ENCODE results near the gene SLC4A7.
"Not testable (repeated sequence)": the region's sequence is repeated elsewhere in the genome, so short reads cannot be mapped to it uniquely, and the experiment has no call there.

Gene SLC4A7

DNA sequence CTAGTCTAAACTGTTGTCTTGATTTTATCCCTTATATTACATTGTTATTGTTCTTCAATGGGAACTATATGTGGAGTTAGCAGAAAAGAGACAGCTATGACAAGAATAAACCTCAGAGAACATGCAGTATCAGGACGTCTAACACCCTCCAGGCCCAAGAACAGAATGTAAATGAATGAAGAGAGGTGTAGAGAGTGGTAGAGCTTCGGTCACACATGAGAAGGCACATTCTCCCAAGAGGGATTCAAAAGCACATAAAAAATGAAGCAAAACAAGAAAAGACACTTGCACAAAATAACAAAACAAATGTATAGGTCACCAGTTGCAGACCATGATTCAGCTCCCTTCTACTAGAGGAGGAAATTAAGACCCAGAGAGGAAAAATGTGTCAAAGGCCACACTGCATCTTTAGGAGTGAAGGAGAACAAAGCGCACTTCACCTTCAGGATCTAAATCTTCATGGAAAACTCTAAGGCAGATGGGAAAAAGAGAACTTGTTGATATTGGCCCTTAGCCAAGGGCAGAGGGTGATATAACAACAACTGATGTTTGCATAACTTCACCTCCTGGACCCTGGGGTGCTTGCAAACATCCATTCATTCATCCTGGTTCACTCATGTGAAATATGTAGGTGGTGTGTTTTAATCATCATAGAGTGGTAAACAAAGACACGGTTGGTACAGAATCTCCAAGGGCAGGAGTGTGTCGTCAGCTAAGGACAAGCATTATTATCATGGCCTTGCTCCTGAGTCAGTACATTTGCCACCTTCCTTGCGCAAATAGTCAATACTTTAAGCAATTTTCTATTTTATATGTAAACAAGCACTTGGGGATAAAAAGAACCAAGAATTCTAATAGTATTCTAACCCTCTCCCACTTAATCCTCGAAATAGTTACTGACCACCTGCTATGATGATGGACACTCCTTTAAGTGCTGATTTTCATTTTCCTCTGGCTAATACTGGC, 123.8 kb downstream of the SLC4A7 start:
- DNase-seq (ENCODE audit: low read depth), result no peak

DNA sequence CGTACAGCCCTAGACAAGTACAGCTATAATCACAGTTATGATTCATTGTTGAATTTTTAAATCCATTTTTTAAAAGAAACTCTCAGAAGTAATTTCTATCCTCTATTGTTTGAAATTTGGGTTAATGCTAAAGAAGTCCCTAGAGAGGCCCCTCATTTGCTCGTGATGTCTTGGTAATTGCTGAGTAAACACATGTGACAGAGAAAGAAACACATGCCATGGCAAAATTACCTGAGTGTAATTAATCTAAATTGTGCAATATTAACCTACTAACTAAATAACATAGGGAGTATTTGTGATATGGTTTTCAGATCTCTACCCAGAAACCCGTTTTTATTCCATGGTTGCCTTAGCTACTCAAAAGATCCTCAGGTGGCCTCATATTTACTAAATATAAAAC, 125.8 kb downstream of the SLC4A7 start:
- DNase-seq (ENCODE audit: low read depth), result no peak

GRCh38 chr3:27357665-27358258, 126.4 kb downstream of the SLC4A7 start:
- DNase-seq (ENCODE audit: low read depth), result peak; percentile 26

DNA sequence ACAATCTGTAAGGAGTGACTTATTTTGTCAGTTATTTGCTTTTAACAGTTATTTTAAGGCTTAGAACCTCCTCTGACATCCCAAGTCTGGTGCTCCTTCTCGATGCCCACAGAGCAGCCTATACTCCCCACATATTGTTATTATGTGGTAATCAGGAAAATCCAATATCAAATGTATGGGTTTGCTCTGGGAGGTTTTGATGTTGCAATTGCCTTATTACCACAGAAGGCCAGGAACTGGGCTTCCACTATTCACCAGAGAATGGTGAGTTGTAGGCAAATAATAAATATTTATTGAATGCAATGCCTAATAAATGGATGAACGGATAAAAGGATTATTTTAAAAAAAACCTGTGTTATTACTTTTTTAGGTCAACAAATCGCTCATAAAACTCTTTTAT, 127.2 kb downstream of the SLC4A7 start:
- no peak for DNase-seq (ENCODE audit: low read depth)

DNA sequence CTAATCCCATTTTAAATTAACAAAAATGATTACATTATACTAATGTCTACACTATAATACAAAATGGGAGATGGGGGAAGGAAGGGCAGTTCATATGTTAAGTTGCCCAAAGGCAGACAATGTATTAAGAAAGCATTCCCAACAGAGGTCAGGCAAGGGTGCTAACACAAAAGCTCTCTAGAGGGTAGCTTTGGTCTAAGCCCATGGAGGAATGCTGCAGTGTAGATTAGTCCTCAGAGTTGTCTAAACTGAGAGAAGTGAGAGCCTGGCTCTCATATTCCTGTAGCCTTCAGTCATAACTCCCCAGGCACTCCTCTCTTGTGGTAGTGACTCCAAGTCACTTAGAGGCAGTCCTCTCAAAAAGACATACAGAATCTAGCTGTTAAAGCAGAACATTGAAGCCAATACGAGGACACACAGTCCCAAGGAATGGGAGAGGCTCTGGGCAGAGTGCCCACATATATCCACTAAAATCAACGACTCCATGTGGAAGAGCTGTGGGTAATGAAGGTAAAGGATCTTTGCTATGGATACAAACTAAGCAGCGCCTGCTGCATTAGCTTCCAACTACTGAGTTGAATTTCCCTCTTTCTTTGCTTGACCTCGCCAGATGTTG, 129.5 kb downstream of the SLC4A7 start:
- no peak for DNase-seq (ENCODE audit: low read depth)

- no peak for DNase-seq (ENCODE audit: low read depth)
Observed at GRCh38 chr3:27354161-27354560, 130.0 kb downstream of the SLC4A7 start.

GRCh38 chr3:27353221-27353620, 131.0 kb downstream of the SLC4A7 start:
- no peak for DNase-seq (ENCODE audit: low read depth)

- no peak for DNase-seq (ENCODE audit: low read depth)
Observed at GRCh38 chr3:27352047-27352446, 132.1 kb downstream of the SLC4A7 start.

DNA sequence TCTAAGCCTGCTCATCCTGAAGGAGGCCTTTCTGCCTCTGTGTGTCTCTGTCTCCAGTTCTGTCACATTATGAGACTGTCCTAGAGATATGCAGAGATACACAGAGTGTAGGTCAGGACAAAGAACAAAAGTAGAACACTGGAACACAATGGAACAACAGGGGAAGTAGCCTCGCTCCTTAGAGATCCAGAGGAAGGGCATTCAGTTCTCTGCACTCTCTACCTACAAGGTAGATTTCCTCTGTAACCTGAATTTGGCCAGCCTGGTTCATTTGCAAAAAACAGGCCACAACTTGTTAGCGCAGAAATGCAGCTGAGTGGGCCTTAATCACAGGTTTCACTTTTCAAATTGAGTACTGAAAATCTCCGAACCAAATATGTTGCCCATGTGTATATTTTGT, 134.4 kb downstream of the SLC4A7 start:
- no peak for DNase-seq (ENCODE audit: low read depth)

DNA sequence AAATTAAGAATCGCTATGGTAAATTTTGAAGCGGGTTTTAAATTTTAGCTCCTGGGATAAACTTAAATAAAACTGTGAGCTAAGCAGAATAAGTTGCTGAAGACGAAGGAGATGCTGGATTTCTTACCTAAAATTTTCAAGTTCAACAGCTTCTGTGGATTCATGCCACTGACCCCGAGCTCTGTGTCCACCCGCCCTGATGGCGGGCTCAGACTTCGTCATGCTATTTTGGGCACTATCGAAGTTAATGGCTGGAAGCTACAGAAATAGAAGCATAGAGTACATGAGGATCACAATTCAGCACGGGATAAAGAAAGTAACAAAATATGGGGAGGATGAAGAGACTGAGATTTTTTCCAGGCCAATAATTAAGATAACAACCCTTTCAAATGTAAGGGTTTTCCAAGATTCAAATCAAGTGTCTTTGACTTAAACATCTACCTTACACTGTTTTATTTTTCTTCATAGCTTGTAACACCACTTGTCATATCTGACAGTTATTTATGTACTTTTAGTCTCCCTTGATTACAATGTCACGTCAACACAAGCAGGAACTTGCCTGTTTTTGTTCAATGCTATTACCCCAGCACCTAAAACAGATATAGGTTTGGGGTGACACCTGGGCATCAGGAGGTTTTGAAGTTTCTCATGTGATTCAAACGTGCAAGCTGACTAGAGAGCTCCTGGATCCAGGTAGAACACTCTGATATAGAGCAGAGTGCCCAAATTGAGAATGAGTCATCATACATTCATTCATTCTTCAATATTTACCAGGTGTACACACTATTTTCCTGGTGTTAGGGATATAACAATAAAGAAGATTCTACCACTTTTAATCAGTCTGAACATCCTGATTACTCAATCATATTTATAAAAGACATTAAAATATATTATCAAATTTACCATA, 138.0 kb downstream of the SLC4A7 start:
- DNase-seq (ENCODE audit: low read depth), result no peak

DNA sequence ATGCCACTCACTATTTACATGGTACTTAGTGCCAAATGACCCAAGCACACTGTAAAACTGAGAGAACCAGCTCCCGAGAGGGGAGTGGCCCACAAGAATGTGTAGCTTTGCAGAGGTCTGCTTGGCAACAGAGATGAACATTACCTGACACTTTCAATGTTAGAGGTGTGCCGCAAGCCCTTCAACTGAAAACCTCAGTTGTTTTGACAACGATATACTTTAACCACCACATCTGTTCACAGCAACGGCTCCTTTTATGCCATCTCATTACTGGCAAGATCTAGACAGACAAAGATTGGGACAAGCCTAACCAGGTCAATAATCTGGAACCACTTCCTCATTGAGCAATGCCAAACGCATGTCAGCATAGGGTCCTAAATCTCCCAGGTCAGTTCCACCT, 138.7 kb downstream of the SLC4A7 start:
- DNase-seq (ENCODE audit: low read depth), result no peak

DNA sequence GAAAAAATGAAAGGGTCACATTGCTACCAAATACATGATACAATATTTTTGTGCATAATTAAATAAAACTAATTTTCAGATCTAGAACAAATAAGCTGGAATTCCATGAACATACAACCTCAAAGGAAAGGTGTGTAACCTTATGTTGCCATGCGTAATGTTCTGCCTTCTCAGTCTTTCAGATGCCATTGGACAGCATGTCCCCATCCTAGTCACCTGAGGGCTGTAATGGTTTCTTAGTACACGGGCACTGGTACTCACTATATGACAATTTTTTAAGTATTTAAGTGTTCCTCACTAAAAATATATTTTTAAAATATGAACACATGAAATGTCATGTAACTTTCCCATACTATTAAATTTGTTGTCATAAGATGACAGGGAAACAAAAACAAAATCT, 139.1 kb downstream of the SLC4A7 start:
- no peak for DNase-seq (ENCODE audit: low read depth)

GRCh38 chr3:27344192-27344591, 140.0 kb downstream of the SLC4A7 start:
- DNase-seq (ENCODE audit: low read depth), result no peak

DNA sequence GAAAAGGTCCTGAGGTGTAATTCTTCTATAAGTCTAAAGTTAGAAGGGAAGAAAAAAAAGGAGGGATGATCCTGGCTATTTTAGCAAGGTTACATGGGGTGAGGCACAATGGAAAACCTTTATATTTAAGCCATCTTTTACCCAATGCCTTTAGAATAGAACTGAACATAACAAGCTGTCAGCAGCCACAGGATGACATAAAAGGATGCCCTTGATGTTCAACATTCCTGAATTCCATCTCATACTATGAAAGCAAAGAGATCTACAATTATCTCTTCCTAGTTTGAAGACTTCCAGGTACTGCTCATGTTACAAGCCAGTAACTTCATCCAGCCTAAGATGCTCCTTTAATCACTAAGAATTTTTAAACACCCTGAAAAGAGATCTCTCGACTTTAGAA, 141.9 kb downstream of the SLC4A7 start:
- DNase-seq (ENCODE audit: low read depth), result no peak

DNA sequence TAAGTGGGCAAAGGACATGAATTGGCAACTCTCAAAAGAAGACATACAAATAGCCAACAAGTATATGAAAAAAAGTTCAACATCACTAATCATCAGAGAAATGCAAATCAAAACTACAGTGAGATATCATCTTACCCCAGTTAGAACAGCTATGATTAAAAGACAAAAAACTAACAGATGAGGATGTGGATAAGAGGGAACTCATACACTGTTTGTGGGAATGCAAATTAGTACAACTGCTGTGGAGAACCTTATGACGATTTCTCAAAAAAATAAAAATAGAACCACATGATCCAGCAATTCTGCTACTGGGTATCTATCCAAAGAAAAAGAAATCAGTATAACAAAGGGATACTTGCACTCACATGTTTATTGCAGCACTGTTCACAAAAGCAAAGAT, 143.7 kb downstream of the SLC4A7 start:
- DNase-seq (ENCODE audit: low read depth), result no peak

DNA sequence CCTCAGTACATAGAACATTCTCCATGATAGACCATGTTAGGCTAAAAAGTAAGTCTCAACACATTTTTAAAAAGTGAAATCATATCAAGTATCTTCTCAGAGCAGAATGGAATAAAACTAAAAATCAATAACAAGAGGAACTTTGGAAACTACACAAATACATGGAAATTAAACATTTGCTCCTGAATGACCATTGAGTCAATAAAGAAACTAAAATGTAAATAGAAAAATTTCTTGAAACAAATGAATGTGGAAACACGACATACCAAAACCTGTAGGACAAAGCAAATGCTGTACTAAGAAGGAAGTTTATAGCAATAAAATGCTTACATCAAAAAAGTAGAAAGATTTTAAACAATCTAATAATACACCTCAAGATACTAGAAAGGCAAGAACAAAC, 148.6 kb downstream of the SLC4A7 start:
- DNase-seq (ENCODE audit: low read depth), result no peak

DNA sequence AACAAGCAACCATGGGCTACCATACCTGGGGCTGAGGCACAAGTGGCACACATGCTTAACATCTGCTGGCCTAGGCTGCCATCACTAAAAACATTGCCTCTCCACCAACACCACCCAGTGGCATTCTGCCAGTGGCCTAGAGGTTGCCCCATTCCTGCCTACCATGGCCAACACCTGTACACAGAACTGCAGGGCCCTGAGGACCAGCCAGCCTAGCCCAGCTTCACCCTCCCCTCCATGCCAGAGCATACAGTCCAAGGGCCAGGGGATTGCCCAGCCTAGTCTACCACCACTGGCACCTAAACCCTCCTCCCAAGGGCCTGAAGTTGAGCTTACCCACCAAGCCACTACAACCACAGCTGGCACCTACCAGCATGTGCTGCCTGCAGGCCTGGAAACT, 150.3 kb downstream of the SLC4A7 start:
- DNase-seq (ENCODE audit: low read depth), result no peak

GRCh38 chr3:27328982-27329762, 155.0 kb downstream of the SLC4A7 start:
- DNase-seq (ENCODE audit: low read depth), result not testable (repeated sequence)

GRCh38 chr3:27326629-27327545, 157.3 kb downstream of the SLC4A7 start:
- DNase-seq (ENCODE audit: low read depth), result no peak

GRCh38 chr3:27326202-27326601, 158.0 kb downstream of the SLC4A7 start:
- DNase-seq (ENCODE audit: low read depth), result no peak

All from activated T-cell treated with anti-CD3 and anti-CD28 coated beads for 1 hour (primary cell).